Ovary (tissue), 9 donors: Measurements from ENCODE around the gene ZFP1. TPM values are rescaled to one million over a fixed set of nuclear protein-coding genes. Genes with fewer than 3 reads are reported as not detected.
"Not testable (repeated sequence)": the region's sequence is repeated elsewhere in the genome, so short reads cannot be mapped to it uniquely, and the experiment has no call there.

Source experiments
- DNase-seq, 5 donors: peaks; one replicate each; pipeline ENCODE4 v3.0.0-alpha.2; 2019 to 2020
- H3K27ac ChIP-seq, 2 donors: fragments of 200-600 bp; one replicate each; pipeline versions ENCODE4 v1.5.1 to v1.8.0; 2019 to 2022
- H3K27me3 ChIP-seq: fragments of 200-600 bp; one replicate; pipeline ENCODE4 v1.8.0; 2022
- H3K36me3 ChIP-seq: fragments of 200-600 bp; sonication (generic); one replicate; pipeline ENCODE4 v1.5.1; 2019
- H3K4me1 ChIP-seq: one replicate; pipeline ENCODE4 v1.8.1; 2013; ENCODE audit warnings: mild to moderate bottlenecking, moderate library complexity; ENCODE audit not compliant: insufficient read depth
- H3K4me3 ChIP-seq: fragments of 200-600 bp; sonication (generic); one replicate; pipeline ENCODE4 v1.5.1; 2017
- H3K9me3 ChIP-seq, 2 donors: fragments of 200-600 bp in 1 of 2; sonication (generic) in 1 of 2; one replicate each; pipeline versions ENCODE4 v1.5.1 to v1.8.1; 2013 to 2019; ENCODE audit warnings: mild to moderate bottlenecking in 1 of 2, moderate library complexity in 1 of 2
- EP300 ChIP-seq: sonication (generic); formaldehyde crosslinking; IDR thresholded peaks from one replicate; pipeline ENCODE4 v1.6.1; 2017; ENCODE audit warnings: antibody characterized with exemption
- POLR2A ChIP-seq: fragments of 450-650 bp; IDR thresholded peaks from one replicate; pipeline ENCODE4 v1.6.1; 2017; ENCODE audit warnings: antibody characterized with exemption, mild to moderate bottlenecking, moderate library complexity
- WGBS, 3 donors: extraction: QIAGEN DNeasy Blood & Tissue Kit in 1 of 3; methylation state at CpG; one replicate each; pipeline versions ENCODE4 v1.1.5 to v1.1.7; 2013 to 2017; 5-methylcytosine and 5-hydroxymethylcytosine counted together
- intact Hi-C, 4 donors: fragments of 100-400 bp; cut with DNase I; formaldehyde crosslinking; loops; one replicate each; pipeline versions ENCODE4 v1.11.0 to v1.15.1; 2022 to 2023
- polyA plus RNA-seq, 2 donors: library from polyadenylated mRNA; stranded (reverse); fragments of 200-250 nt in 1 of 2; fragments of 350-450 nt in 1 of 2; fragmentation: Illumina TruSeq in 1 of 2; extraction: RNeasy Lipid Tissue Mini Kit (QIAGEN cat#74804) in 1 of 2; gene quantifications; one replicate each; pipeline ENCODE4 v1.2.3, GENCODE V29; 2013 to 2014
- total RNA-seq, 7 donors: library from RNA; depleted of rRNA in 2 of 7; stranded (reverse); fragments of >200 nt in 2 of 7; fragmentation: NEBNext Ultra II Directional in 3 of 7; extraction: Animal tissue kit (Norgen Biotek cat#: 25700) in 3 of 7; gene quantifications; one replicate each; pipeline versions ENCODE4 v1.1.0 to v1.2.4, GENCODE V29; 2016 to 2023
- TF ChIP-seq, protein P1 (sequence below), 3 donors: fragments of 450-650 bp in 2 of 3; fragments of 200-600 bp in 1 of 3; IDR thresholded peaks; one replicate each; pipeline versions ENCODE4 v1.5.1 to v1.8.0; 2016 to 2022; ENCODE audit warnings: antibody characterized with exemption in 3 of 3, mild to moderate bottlenecking in 1 of 3
- donor health status: DM: no; HTN: no; CAD: no; lungs with moderate emphysema.
- donor health status: DM: no; HTN: no; CAD: no.
- donor health status: Bipolar disorder and iron deficiency.
- donor health status: DM: yes; HTN: yes; CAD: no.
- donor health status: DM: no; HTN: no; CAD: no.
- donor health status: DM: yes; HTN: yes; CAD: no.

Gene ZFP1
- total and polyA plus RNA-seq, 9 donors = 7.2 to 22.3 (median 13.5) TPM

DNA sequence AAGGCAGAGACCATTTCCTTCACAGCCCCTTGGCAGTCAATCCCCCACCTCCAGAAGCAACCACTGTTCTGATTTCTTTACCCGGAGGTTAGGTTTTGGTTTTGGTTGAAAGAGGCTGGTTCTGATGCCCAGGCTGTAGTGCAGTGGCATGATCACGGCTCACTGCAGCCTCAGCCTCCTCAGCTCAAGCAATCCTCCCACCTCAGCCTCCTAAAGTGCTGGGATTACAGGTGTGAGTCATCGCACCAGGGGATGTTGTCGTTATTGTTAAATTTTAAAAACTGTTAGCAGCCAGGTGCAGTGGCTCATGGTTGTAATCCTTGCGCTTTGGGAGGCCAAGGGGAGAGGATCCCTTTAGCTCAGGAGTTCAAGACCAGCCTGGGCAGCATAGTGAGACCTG, 61.6 kb downstream of the ZFP1 start:
- Histone ChIP-seq H3K9me3 (no peaks in the 10 kb centered on the region), H3K36me3 (no peaks in the 10 kb centered on the region), H3K27ac (no peak overlapping the region), H3K4me3 (no peak overlapping the region), H3K4me1 (no peaks in the 10 kb centered on the region), H3K27me3 (no peaks in the 10 kb centered on the region)
- WGBS, 3 donors = 74 to 85% (median 81%) methylated on average over 5 of the region's 5 CpGs
- TF ChIP-seq EP300 (no peak), POLR2A (no peak)
- TF ChIP-seq, protein P1, sequence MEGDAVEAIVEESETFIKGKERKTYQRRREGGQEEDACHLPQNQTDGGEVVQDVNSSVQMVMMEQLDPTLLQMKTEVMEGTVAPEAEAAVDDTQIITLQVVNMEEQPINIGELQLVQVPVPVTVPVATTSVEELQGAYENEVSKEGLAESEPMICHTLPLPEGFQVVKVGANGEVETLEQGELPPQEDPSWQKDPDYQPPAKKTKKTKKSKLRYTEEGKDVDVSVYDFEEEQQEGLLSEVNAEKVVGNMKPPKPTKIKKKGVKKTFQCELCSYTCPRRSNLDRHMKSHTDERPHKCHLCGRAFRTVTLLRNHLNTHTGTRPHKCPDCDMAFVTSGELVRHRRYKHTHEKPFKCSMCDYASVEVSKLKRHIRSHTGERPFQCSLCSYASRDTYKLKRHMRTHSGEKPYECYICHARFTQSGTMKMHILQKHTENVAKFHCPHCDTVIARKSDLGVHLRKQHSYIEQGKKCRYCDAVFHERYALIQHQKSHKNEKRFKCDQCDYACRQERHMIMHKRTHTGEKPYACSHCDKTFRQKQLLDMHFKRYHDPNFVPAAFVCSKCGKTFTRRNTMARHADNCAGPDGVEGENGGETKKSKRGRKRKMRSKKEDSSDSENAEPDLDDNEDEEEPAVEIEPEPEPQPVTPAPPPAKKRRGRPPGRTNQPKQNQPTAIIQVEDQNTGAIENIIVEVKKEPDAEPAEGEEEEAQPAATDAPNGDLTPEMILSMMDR (IDR thresholded peaks at IDR 0.05) = no peak
- intact Hi-C loops = no loop called here
- no peak for DNase-seq

DNA sequence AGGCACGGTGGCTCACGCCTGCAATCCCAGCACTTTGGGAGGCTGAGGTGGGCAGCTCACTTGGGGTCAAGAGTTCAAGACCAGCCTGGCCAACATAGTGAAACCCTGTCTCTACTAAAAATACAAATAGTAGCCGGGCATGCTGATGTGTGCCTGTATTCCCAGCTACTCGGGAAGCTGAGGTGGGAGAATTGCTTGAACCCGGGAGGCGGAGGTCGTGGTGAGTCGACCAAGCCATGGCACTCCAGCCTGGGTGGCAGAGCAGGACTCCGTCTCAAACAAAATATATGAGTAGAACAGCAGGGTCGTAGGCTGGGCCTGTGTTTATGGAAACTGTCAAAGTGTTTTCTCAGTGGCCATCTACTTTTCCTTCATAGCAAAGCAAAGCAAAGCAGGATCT, 63.0 kb downstream of the ZFP1 start:
- H3K9me3 ChIP-seq, H3K4me1 ChIP-seq, DNase-seq, intact Hi-C loops, H3K27ac ChIP-seq, H3K27me3 ChIP-seq, H3K4me3 ChIP-seq, H3K36me3 ChIP-seq: not testable (repeated sequence)
- WGBS, 3 donors = 80 to 82% (median 82%) methylated on average over 10 of the region's 10 CpGs

DNA sequence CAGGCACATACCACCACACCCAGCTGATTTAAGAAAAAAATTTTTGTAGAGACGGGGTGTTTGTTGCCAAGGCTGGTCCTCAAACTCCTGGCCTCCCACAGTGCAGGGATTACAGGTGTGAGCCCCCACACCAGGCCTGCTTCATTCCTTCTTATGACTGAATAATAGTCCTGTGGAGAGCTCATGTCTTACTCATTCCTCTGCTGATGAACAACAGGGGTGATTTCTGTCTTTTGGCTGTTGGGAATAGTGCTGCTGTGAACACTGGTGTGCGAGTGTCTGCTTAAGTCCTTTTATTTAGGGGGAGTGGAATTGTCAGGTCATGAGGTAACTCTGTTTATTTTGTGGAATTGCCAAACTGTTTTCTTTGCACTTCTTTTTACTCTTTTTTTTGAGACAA, 67.8 kb downstream of the ZFP1 start:
- Histone ChIP-seq H3K4me3 (no peak overlapping the region), H3K4me1 (no peaks in the 10 kb centered on the region), H3K27ac (no peak overlapping the region), H3K27me3 (no peaks in the 10 kb centered on the region), H3K36me3 (no peaks in the 10 kb centered on the region), H3K9me3 (no peaks in the 10 kb centered on the region)
- TF ChIP-seq EP300 (no peak), POLR2A (no peak)
- TF ChIP-seq, protein P1 (IDR thresholded peaks at IDR 0.05) = no peak
- intact Hi-C loops = no loop called here
- 77 to 90% (median 89%) methylated on average over 2 of the region's 2 CpGs for WGBS, 3 donors
- no peak for DNase-seq

DNA sequence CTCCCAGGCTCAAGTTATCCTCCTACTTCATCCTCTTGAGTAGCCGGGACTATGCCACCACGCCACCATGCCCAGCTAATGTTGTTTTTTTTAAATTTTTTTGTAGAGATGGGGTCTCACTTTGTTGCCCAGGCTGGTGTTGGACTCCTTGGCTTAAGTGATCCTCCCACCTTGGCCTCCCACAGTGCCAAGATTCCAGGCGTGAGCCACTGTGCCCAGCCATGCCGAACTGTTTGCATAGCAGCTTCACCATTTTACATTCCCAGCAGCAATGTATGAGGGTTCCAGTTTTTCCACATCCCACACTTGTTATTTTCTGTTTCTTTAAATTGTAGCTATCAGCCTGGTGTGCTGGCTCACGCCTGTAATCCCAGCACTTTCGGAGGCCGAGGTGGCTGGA, 68.3 kb downstream of the ZFP1 start:
- DNase-seq = no peak
- H3K9me3 ChIP-seq = no peaks in the 10 kb centered on the region
- H3K4me3 ChIP-seq = no peak overlapping the region
- TF ChIP-seq EP300 (no peak), POLR2A (no peak)
- TF ChIP-seq, protein P1 (IDR thresholded peaks at IDR 0.05) = no peak
- no peaks in the 10 kb centered on the region for H3K27me3 ChIP-seq
- H3K27ac ChIP-seq = no peak overlapping the region
- WGBS, 3 donors = 73 to 78% (median 77%) methylated on average over 7 of the region's 7 CpGs
- H3K36me3 ChIP-seq = no peaks in the 10 kb centered on the region
- no peaks in the 10 kb centered on the region for H3K4me1 ChIP-seq
- intact Hi-C loops = no loop called here

DNA sequence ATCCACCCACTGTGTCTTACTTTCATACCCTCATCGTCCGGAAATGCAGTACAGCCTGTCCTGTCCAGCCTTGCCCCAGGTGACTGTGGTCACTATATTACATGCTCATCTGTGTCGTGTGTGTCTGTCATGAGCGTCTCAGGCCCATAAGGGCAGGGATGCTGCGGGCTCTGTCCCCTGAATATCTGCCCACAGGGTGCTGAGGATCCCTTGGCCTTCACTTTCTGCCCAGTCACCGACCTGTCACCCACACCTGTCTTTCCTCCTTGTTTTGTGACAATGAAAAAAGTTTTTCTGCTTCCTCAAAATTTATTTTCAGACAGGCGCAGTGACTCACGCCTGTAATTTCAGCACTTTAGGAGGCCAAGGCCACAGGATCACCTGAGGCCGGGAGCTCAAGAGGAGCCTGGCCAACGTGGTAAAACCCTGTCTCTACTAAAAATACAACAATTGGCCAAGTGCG, 69.1 kb downstream of the ZFP1 start:
- no peak overlapping the region for H3K27ac ChIP-seq
- H3K36me3 ChIP-seq = no peaks in the 10 kb centered on the region
- H3K4me3 ChIP-seq = no peak overlapping the region
- DNase-seq = no peak
- H3K27me3 ChIP-seq = no peaks in the 10 kb centered on the region
- H3K4me1 ChIP-seq = no peaks in the 10 kb centered on the region
- intact Hi-C loops = no loop called here
- WGBS, 3 donors = 82 to 86% (median 83%) methylated on average over 11 of the region's 11 CpGs
- no peaks in the 10 kb centered on the region for H3K9me3 ChIP-seq
- TF ChIP-seq EP300 (no peak), POLR2A (no peak)
- TF ChIP-seq, protein P1 (IDR thresholded peaks at IDR 0.05) = no peak
